Esophagus mucosa (tissue), 1 donor: Measurements from ENCODE around the gene RAPGEF3. TPM values are rescaled to one million over a fixed set of nuclear protein-coding genes. Genes with fewer than 3 reads are reported as not detected.

ENCODE experiments used
- ATAC-seq: fragments of 200-7000 bp; cut with Tn5 transposase; one replicate; pipeline ENCODE4 v1.9.1; 2020
- total RNA-seq: library from RNA; stranded (reverse); gene quantifications from one replicate; pipeline ENCODE4 v1.2.4, GENCODE V29; 2023
- donor health status: DM: yes; HTN: yes; CAD: no.

Gene RAPGEF3
- total RNA-seq, 1 donor from 2014 or later: 16.5 TPM

- ATAC-seq: peak; percentile 4
Measured at GRCh38 chr12:47741340-47741703, 17.4 kb downstream of the RAPGEF3 start.

- ATAC-seq: no peak
Measured at GRCh38 chr12:47740606-47741339, 17.9 kb downstream of the RAPGEF3 start.

GRCh38 chr12:47739979-47740378 is 18.7 kb downstream of the RAPGEF3 start:
- ATAC-seq: peak; percentile 21

GRCh38 chr12:47739297-47739696 is 19.4 kb downstream of the RAPGEF3 start:
- ATAC-seq: no peak

- no peak for ATAC-seq
Measured at GRCh38 chr12:47737936-47738594, 20.6 kb downstream of the RAPGEF3 start.

GRCh38 chr12:47736877-47737676 is 21.6 kb downstream of the RAPGEF3 start:
- ATAC-seq: peak; percentile 4

- ATAC-seq: no peak
Measured at GRCh38 chr12:47736216-47736615, 22.5 kb downstream of the RAPGEF3 start.

GRCh38 chr12:47735649-47736048 is 23.0 kb downstream of the RAPGEF3 start:
- peak; percentile 70 for ATAC-seq

- ATAC-seq: no peak
Measured at GRCh38 chr12:47734725-47735480, 23.8 kb downstream of the RAPGEF3 start.

GRCh38 chr12:47733142-47733541 is 25.5 kb downstream of the RAPGEF3 start:
- ATAC-seq: peak; percentile 14

- ATAC-seq: no peak
Measured at GRCh38 chr12:47732504-47732903, 26.2 kb downstream of the RAPGEF3 start.

GRCh38 chr12:47731723-47732122 is 27.0 kb downstream of the RAPGEF3 start:
- no peak for ATAC-seq

- ATAC-seq: no peak
Measured at GRCh38 chr12:47730341-47730744, 28.3 kb downstream of the RAPGEF3 start.

- ATAC-seq: peak; percentile 15
Measured at GRCh38 chr12:47729233-47729632, 29.4 kb downstream of the RAPGEF3 start.

- ATAC-seq: peak; percentile 38
Measured at GRCh38 chr12:47725893-47726292, 32.8 kb downstream of the RAPGEF3 start.

- ATAC-seq: peak; percentile 80
Measured at GRCh38 chr12:47725091-47725772, 33.4 kb downstream of the RAPGEF3 start, which contains the start of gene ENDOU. Gene ENDOU (minus strand): TSS chr12:47725490. CDS start chr12:47725413, 77 bp downstream.

GRCh38 chr12:47722941-47723631 is 35.6 kb downstream of the RAPGEF3 start:
- peak; percentile 72 for ATAC-seq

GRCh38 chr12:47722136-47722834 is 36.4 kb downstream of the RAPGEF3 start:
- ATAC-seq: peak; percentile 57

- ATAC-seq: no peak
Measured at GRCh38 chr12:47721431-47721973, 37.2 kb downstream of the RAPGEF3 start.

- no peak for ATAC-seq
Measured at GRCh38 chr12:47718531-47718930, 40.1 kb downstream of the RAPGEF3 start.
